ACC112 (cell line): ENCODE measurements around the gene IL17REL.

Experiments
- H2AFZ ChIP-seq: fragments of 200-600 bp; sonication (generic); one replicate; pipeline ENCODE4 v1.6.0; 2017; ENCODE audit warnings: antibody characterized with exemption, low read length; ENCODE audit not compliant: unreplicated experiment
- H3K27ac ChIP-seq: fragments of 200-600 bp; sonication (generic); 2 replicates; pipeline ENCODE4 v1.5.1; 2014; ENCODE audit warnings: low read depth, mild to moderate bottlenecking, antibody characterized with exemption, low read length, moderate library complexity
- H3K27me3 ChIP-seq: fragments of 200-600 bp; sonication (generic); 2 replicates; pipeline ENCODE4 v1.6.1; 2014; ENCODE audit warnings: mild to moderate bottlenecking, antibody characterized with exemption, low read length, moderate library complexity, mixed read lengths; ENCODE audit not compliant: insufficient read depth
- H3K36me3 ChIP-seq: fragments of 200-600 bp; sonication (generic); 2 replicates; pipeline ENCODE4 v1.6.1; 2016; ENCODE audit warnings: mild to moderate bottlenecking, antibody characterized with exemption, low read length, moderate library complexity, mixed read lengths; ENCODE audit not compliant: insufficient read depth
- H3K4me1 ChIP-seq: fragments of 200-600 bp; sonication (generic); one replicate; pipeline ENCODE4 v1.6.1; 2016; ENCODE audit warnings: low read length, mixed read lengths; ENCODE audit not compliant: insufficient read depth, unreplicated experiment, control insufficient read depth
- H3K4me3 ChIP-seq: fragments of 200-600 bp; sonication (generic); 2 replicates; pipeline ENCODE4 v1.5.1; 2014; ENCODE audit warnings: mild to moderate bottlenecking, low read depth, low read length
- H3K79me2 ChIP-seq: fragments of 200-600 bp; sonication (generic); one replicate; pipeline ENCODE4 v1.6.0; 2016; ENCODE audit warnings: low read length; ENCODE audit not compliant: control insufficient read depth, unreplicated experiment, insufficient read depth

IL17REL gene

DNA sequence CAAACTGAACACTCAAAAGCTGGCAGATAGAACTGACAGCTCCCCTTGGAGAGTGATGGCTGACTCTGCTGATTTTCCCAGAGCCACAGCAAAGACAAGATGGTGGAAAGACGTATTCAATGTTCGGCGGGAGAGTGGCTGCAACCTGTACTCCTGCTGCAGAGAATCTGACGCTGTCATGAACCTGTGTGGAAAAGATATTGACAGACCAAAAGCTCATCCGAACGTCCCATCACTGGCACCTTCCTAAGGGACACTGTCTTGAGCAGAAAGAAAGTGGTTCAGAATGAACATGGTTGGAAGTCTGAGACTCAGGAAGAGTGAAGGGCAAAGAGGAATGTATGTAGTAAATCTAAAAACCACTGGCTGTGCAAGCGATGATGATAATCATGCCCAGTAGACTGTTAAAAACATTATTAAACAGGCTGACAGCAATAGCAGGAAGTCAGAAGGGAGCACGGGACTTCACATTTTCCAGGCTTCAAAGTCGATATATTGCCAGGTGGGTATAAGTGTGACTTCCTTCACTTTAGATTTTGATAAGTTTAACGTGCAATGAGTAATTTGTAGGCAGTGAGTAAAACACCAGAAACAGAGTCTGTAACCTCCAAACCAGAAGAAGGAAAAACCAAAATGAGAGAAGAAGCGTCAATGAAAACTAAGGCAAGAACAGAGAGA lies 6.2 kb upstream of the IL17REL start:
- Histone ChIP-seq H3K4me1 (peaks cover 10% of the 10 kb centered on the region), H3K27me3 (peaks cover 12% of the 10 kb centered on the region), H2AFZ (no peak overlapping the region), H3K27ac (no peak overlapping the region), H3K79me2 (no peaks in the 10 kb centered on the region), H3K4me3 (no peak overlapping the region), H3K36me3 (no peaks in the 10 kb centered on the region)

DNA sequence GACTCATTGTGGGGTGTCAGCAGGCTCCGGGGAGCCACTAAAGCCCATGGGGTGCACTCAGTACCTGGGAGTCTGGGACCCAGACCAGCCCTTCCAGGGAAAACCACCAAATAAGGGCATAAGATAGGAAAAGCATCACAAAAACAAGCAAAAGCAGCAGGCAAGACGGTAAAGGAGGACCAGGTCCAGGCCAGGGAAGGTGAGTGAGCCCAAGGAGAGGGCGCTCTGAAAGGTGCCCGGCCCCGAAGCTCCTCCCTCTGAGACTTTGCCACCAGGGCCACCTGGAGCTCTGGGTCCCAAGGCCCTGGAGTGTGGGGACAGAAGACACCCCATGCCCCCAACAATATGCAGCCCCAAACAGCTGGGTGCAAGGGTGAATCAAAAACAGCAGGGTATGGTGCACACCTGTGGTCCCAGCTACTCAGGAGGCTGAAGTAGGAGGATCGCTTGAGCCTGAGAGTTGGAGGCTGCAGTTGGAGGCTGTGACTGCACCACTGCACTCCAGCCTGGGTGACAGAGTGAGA lies 5.2 kb upstream of the IL17REL start:
- Histone ChIP-seq H3K36me3 (no peaks in the 10 kb centered on the region), H3K79me2 (no peaks in the 10 kb centered on the region), H3K4me3 (no peak overlapping the region), H3K4me1 (peaks cover 10% of the 10 kb centered on the region), H2AFZ (no peak overlapping the region), H3K27me3 (peaks cover 12% of the 10 kb centered on the region), H3K27ac (no peak overlapping the region)

DNA sequence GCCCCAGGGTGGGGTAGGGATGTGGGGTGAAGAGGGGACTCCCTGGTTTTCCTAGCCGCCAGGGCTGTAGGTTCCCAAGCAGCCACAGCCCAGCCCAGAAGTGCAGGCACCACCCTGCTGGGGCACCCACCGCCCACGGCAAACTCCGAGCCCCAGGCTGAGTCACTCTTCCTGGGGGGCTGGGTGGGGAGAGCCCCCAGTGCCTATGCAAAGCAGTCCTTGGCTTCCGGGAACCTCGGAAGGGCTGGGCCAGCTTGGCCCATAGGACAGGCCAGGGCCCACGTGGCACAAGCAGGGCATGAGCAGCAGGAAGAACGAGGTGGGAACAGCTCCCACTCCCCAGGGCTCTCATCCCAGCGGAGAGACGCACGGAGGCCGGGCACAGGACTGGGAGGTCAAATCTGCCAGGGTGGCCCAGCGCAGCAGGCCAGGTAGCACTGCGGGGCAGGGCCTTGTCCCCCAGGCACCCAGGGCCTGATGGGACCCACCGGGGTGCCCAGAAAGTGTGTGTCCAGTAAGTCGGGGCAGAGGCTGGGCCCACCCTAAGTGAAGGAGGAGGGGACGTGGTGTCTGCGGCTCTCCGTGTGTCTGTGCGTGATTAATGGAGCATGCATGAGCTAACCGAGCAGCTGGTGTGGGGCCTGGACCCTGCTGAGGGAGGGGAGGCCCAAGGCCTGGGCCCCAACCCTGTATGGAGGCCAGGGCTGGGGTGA lies 4.6 kb upstream of the IL17REL start:
- H3K36me3 ChIP-seq, result no peaks in the 10 kb centered on the region
- peaks cover 10% of the 10 kb centered on the region for H3K4me1 ChIP-seq
- H2AFZ ChIP-seq, result no peak overlapping the region
- no peak overlapping the region for H3K4me3 ChIP-seq
- H3K27me3 ChIP-seq, result peaks cover 12% of the 10 kb centered on the region
- no peaks in the 10 kb centered on the region for H3K79me2 ChIP-seq
- H3K27ac ChIP-seq, result no peak overlapping the region

DNA sequence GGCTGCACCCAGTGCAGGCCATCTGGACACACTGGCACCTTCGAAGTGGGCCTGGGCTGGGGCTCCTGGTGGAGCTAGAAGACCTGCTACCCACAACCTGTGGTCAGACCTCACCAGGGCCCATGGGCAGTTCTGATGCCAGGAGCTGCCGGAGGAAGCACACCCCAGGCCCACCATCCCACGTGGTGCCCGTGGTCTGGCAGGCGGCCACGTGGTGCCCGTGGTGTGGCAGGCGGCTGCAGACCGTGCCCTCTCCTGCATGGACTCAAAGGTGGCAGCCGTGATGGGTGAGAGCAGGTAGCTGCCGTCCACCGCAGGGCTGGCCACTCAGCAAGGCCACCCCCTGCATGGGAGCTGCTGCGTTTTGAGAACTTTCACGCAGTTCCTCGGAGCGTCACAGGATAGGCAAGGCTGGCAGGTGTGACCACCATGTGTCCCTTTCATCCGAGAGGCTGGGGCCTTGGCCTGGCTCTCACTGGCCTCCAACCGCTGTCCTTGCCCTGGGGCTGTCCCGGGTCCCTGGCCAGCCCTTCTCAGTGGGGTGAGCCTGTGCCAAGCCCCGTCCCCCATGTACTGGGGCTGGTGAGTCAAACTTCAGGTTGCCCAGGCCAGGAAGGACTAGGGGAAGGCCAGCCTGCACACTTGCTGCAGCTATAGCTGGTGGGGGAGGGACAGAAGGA lies 3.9 kb upstream of the IL17REL start:
- Histone ChIP-seq H2AFZ (no peak overlapping the region), H3K79me2 (no peaks in the 10 kb centered on the region), H3K4me1 (peaks cover 10% of the 10 kb centered on the region), H3K4me3 (no peak overlapping the region), H3K27ac (no peak overlapping the region), H3K36me3 (no peaks in the 10 kb centered on the region), H3K27me3 (peaks cover 18% of the 10 kb centered on the region)

DNA sequence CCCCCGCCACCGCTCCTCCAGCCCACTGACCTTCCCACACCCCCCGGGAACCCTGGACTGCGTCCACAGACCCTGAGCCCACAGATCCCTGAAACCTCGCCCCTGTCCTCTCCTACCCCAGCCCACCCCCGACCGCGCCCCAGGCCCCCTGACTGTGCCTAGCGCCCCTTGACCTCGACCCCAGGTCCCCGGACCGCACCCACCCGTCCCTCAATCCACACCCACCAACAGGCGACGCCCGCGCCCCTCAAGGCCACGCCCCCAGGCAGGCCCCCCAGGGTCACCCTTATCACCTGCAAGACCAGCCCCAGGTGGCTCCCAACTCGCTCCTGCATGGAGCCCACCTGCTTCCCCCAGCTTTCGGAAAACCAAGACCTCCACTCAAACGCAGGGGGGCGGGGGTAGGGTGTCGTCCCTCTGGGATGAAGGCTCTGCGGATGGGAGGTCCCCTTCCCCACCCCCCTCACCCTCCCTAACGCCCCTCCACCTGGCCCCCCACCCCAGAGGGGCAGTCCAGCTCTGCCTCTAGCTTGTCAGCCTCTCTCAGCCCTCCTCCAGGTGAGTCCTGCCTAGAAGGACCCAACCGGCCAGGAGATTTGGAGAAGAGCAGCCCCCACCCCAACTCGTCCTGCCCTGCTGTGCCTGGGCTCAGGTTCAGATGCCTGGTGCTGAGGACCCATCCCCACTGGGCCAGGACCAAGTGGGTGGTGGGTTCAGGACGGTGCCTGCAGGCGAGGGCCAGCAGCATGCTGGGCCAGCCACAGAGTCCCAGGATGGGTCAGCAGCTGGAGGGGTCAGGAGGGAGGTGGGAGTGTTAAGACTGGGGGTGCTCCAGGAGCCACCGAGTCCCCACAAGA lies 3.1 kb upstream of the IL17REL start:
- H3K36me3 ChIP-seq, result no peaks in the 10 kb centered on the region
- no peak overlapping the region for H3K27ac ChIP-seq
- H3K4me3 ChIP-seq, result no peak overlapping the region
- no peak overlapping the region for H2AFZ ChIP-seq
- no peaks in the 10 kb centered on the region for H3K79me2 ChIP-seq
- peaks cover 10% of the 10 kb centered on the region for H3K4me1 ChIP-seq
- peaks cover 25% of the 10 kb centered on the region for H3K27me3 ChIP-seq

DNA sequence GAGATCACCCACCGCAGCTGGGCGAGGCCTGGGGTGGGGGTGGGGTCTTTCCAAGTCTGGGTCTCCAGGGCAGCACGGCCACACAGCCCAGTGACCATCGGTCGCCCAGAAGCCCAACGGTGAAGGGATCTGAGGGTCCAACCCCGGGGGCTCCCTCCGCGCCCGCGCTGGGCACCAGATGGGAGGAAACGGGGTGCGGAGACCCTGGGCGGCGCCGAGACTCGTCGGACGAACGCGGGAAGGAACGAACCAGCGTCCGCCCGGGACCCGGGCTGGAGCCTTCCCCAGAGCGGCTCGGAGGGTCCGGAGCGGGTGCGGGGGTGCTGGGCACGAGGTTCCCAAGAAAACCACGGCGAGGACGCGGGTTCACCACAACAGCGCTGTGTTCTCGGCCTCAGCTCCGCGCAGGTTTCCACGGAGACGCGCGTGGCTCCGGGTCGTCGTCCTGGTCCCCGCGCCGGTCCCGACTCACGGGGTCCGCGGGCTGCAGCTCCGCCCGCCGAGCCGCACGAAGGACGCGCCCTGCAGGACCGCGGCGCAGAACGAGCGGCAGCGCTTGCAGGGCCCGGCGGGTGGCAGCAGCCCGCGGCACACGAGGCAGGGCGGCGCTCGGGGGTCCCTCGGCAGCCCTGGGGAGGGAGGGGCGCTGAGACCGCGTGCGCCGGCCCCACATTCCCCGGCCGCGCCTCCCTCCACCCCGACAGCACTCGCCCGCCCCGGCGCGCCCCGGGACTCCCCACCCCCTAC lies 2.3 kb upstream of the IL17REL start:
- Histone ChIP-seq H3K79me2 (no peaks in the 10 kb centered on the region), H3K27me3 (peaks cover 32% of the 10 kb centered on the region), H3K36me3 (no peaks in the 10 kb centered on the region), H3K4me3 (no peak overlapping the region), H3K4me1 (peaks cover 10% of the 10 kb centered on the region), H3K27ac (no peak overlapping the region), H2AFZ (no peak overlapping the region)

DNA sequence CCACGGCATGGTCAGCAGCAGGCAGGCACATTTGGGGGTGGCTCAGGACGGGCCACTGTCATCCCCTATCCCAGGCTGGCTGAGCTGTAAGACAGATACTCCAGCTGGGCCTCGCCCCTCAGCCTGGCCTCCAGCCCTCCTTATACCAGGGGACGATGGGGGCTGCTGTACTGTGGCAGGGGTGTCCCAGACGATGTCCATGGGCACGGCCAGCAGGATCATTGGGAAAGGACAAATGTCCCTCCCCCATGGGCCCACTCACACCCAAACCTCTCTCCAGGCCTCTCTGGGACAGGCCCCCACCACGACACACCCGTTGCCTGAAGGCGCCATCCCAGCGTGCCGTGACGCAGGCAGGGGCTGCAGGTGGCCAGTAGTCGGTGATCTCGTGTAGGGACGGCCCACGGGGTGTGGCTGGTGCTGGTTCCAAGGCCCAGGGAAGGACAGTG lies 1.5 kb upstream of the IL17REL start:
- Histone ChIP-seq H3K27me3 (peaks cover 34% of the 10 kb centered on the region), H3K4me1 (peaks cover 10% of the 10 kb centered on the region), H3K36me3 (no peaks in the 10 kb centered on the region), H2AFZ (no peak overlapping the region), H3K79me2 (no peaks in the 10 kb centered on the region), H3K27ac (no peak overlapping the region), H3K4me3 (no peak overlapping the region)

DNA sequence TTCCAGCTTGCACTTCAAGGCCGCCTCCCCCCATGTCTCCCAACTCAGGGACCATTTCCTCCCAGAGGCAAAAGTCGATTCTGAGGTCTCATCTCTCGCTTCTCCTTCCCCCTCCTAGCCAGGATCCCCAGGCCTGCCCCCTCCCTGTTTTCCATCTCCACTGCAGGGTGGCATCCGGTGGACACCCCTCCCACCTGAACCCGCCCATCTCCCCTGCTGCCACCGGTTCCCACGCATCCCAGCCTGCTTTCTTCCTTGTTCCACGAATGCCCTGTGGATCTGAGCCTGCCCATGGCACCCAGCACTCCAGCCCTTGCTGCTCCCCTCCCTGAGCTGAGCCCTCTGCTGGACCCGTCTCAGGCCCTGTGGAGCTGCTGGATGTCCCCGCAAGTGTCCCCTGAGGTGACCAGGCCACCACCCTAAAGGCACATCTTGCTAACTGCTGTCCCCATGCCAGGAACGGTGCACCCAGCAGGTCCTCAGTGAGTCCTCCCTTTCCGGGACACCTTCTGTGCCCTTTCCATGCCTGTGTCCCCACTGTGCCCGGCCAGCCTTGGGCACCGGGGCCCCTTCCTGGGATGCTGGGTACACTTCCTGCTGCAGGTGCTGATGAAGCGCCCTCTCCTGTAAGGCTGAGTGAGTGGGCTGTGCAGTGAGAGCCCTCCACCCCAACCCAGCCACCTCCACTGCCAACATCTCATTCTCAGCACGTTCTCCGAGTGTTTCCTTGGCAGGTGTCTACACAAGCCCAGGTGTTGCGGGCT lies 936 bp downstream of the IL17REL start:
- Histone ChIP-seq H3K4me1 (peaks cover 6% of the 10 kb centered on the region), H3K4me3 (no peak overlapping the region), H3K27me3 (peaks cover 34% of the 10 kb centered on the region), H3K36me3 (no peaks in the 10 kb centered on the region), H2AFZ (no peak overlapping the region), H3K27ac (no peak overlapping the region), H3K79me2 (no peaks in the 10 kb centered on the region)

DNA sequence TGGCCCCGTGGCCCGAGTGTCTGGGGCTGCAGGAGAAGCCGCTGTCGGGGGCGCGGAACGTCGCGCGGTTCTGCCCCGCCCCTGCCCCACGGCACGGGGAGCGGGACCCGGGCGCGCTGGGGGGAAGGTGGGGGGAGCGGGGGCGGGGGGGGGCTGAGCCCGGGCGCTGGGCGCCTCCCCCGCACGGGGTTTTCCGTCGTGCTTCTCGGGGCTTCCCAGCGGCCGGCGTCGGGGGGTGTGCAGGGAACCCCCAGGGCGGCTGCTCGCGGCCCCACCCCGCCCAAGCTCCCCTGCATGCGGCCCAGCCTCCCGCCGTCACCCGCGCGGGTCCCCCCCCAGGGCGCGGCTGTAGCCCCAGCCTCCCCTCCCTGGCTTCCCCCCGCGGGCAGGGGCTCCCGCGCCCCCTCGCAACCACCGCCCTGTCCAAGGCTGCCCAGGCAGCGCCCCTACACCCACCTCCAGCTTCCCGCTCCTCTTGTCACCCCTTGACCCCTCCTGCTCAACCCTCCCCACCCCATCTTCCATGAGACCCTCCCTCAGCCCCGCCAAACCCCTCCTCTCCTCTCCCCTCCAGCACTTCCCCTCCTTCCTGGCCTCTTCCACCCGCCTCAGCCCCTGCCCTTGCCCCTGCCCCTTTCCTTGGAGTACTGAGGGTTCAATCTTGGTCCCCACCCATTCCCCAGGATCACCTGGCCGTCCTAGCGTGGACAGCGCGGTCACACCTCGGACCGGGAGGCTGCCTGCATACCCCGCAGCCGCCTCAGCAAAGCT lies 1.7 kb downstream of the IL17REL start:
- Histone ChIP-seq H3K4me1 (no peaks in the 10 kb centered on the region), H3K27me3 (peaks cover 34% of the 10 kb centered on the region), H3K36me3 (no peaks in the 10 kb centered on the region), H3K4me3 (no peak overlapping the region), H2AFZ (no peak overlapping the region), H3K79me2 (no peaks in the 10 kb centered on the region), H3K27ac (no peak overlapping the region)
